ENCODE data around the gene ZSWIM3.
"Not testable (repeated sequence)": the region's sequence is repeated elsewhere in the genome, so short reads cannot be mapped to it uniquely, and the experiment has no call there.

GRCh38 chr20:45829673-45830106, 27.7 kb upstream of the ZSWIM3 start:
- not testable (repeated sequence) for TF ChIP-seq CTCF (IDR thresholded peaks at IDR 0.05; ENCODE audit: low read depth, low read length); EZH2phosphoT487 (IDR thresholded peaks at IDR 0.05; ENCODE audit: low read depth)

All from OCI-LY3 (cell line).